Measurements from ENCODE around the gene CREBBP. TPM values are rescaled to one million over a fixed set of nuclear protein-coding genes. Genes with fewer than 3 reads are reported as not detected.
A peak's percentile ranks its signal among the peaks of the same experiment; 100 is the strongest.

The CREBBP gene
- total and polyA plus RNA-seq, 9 of the 15 experiments (the other 6 are each of a cell fraction or from before 2014, with no cell fraction given), result 0.70 to 24.8 (median 5.6) TPM

GRCh38 chr16:3726021-3726687 lies 154.4 kb downstream of the CREBBP start:
- H3K79me2 ChIP-seq (ENCODE audit: control insufficient read depth, insufficient read depth, low read length), result no peaks in the 10 kb centered on the region
- no peak overlapping the region for H3K4me2 ChIP-seq (ENCODE audit: insufficient read depth, low read length)
- H4K20me1 ChIP-seq (replicated peaks; ENCODE audit: control insufficient read depth, insufficient read depth, low read length), result no peaks in the 10 kb centered on the region; the same call in 1 of the 2 replicates
- 93% methylated on average over 17 of the region's 33 CpGs for WGBS (ENCODE audit: insufficient coverage, low coverage, missing lambda C conversion rate)
- peaks cover 0 to 11% of the 10 kb centered on the region in 2 experiments; a peak in 1 of 5 replicates for H3K4me1 ChIP-seq (replicated peaks in 1 of 2; ENCODE audit: control insufficient read depth in 2 of 2, insufficient read depth in 2 of 2, low read length in 2 of 2)
- H3K4me3 ChIP-seq, result no peak overlapping the region
- FAIRE-seq, result no peak
- no peaks in the 10 kb centered on the region for H3K9me3 ChIP-seq (replicated peaks; ENCODE audit: control insufficient read depth, insufficient read depth, low read depth, low read length)
- no peak overlapping the region for H3K27ac ChIP-seq (ENCODE audit: extremely low read depth, low read depth, low read length)
- no TSS peak for BruUV-seq (replicated peaks)
- ATAC-seq, result no peak
- H3K36me3 ChIP-seq (ENCODE audit: control insufficient read depth, insufficient read depth, low read length), result peaks cover 41% of the 10 kb centered on the region; the same call in 2 of the 3 replicates
- no peak for DNase-seq (ENCODE audit: extremely low read depth in 1 of 4, low spot score in 3 of 4)
- CTCF ChIA-PET (ENCODE audit: low intra/inter-chr PET ratio), result no interaction called here
- no peak overlapping the region for H2AFZ ChIP-seq (ENCODE audit: low read depth, low read length)
- in situ Hi-C loops (cut with MboI) (no loop called here), intact Hi-C loops (cut with micrococcal nuclease) (no loop called here)
- H3K9ac ChIP-seq (ENCODE audit: insufficient read depth in 1 of 2, low read depth in 2 of 2, low read length in 2 of 2), result no peak overlapping the region; a peak in 1 of 4 replicates
- no peaks in the 10 kb centered on the region for H3K27me3 ChIP-seq (ENCODE audit: control insufficient read depth in 2 of 2, insufficient read depth in 2 of 2, low read length in 2 of 2)
- H3K9me1 ChIP-seq (ENCODE audit: control insufficient read depth, insufficient read depth, low read length), result no peaks in the 10 kb centered on the region
- TF ChIP-seq FOXK1 (CRISPR knock-in tag; IDR thresholded peaks at IDR 0.05; ENCODE audit: borderline replicate concordance), result no peak
- peak; percentile 58; the same call in 1 of the 2 replicates for TF ChIP-seq ZBTB33 (CRISPR knock-in tag; IDR thresholded peaks at IDR 0.05)
- no peak for TF ChIP-seq BHLHE40 (IDR thresholded peaks at IDR 0.05; ENCODE audit: low read length)
- POLR2A ChIA-PET, result interaction anchor here (0.8 to 1.5 kb wide), 4 partner anchors 8 to 443 kb away, joined by 3 to 4 read pairs (median 3); partner anchors contain the start of gene ZNF263

All from K562 (cell line).